ENCODE results near the gene POLR2J2. TPM values are rescaled to one million over a fixed set of nuclear protein-coding genes. Genes with fewer than 3 reads are reported as not detected.
"Not testable (repeated sequence)": the region's sequence is repeated elsewhere in the genome, so short reads cannot be mapped to it uniquely, and the experiment has no call there.

Gene POLR2J2
- total RNA-seq = not detected

GRCh38 chr7:102671166-102671955 is at the start of gene POLR2J2:
TSS of gene POLR2J2 (minus strand) at chr7:102671663. CDS start at chr7:102671601, 62 bp downstream.
- H3K27me3 ChIP-seq; intact Hi-C loops (cut with DNase I); H3K4me1 ChIP-seq; H3K9me3 ChIP-seq; H3K36me3 ChIP-seq: not testable (repeated sequence)
- Histone ChIP-seq H3K4me3 (peak within 1 kb of the TSS; percentile 33 to 56), H3K27ac (peak within 1 kb of the TSS in 1 of 2 donors; percentile 48)
- peak; percentile 36 to 84 for DNase-seq (ENCODE audit: low spot score in 2 of 2)

DNA sequence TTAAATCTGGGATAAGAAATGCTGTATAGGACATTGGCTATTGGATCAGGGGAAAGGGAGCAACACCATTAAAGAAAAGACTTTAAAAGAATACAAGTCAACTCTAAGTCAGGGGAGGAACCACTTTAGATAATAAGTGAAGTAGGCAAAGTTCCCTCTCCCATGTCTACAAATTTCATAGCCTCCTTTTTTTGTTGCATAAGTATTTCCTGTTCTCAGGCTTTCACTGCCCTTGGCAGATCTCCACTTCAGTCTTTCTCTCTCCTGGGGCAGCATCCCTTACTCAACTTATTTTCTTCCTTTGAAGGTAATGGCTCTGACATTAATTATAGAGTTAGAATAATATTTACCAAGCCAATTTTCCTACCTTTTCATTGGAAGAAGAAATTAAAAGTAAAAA is 47.0 kb upstream of the POLR2J2 start:
- H3K27me3 ChIP-seq; H3K27ac ChIP-seq; H3K9me3 ChIP-seq; H3K36me3 ChIP-seq; DNase-seq (ENCODE audit: low spot score in 2 of 2); H3K4me3 ChIP-seq; intact Hi-C loops (cut with DNase I); H3K4me1 ChIP-seq: not testable (repeated sequence)

DNA sequence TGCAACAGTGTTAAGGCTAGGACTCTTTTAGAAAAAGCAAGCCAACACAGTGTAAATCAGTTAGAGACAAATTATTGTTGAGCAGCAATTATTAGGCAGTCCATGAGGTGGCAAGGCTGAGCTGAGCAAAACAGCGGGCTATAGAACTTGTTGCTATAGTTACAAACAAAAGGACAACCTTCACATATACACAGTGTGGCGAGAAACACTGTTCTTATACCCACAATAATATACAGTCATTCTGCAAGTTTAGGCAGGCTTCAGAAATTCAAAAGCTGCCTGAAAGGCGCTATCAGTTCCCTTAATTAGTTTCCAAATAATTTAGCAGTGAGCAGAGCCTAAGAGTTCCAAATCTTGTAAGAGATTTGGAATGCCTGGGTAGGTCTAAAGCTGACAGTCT is 44.3 kb upstream of the POLR2J2 start:
- H3K36me3 ChIP-seq; H3K4me1 ChIP-seq; intact Hi-C loops (cut with DNase I); H3K9me3 ChIP-seq; H3K27me3 ChIP-seq; H3K27ac ChIP-seq; H3K4me3 ChIP-seq; DNase-seq (ENCODE audit: low spot score in 2 of 2): not testable (repeated sequence)

- H3K4me3 ChIP-seq; intact Hi-C loops (cut with DNase I); H3K9me3 ChIP-seq; H3K27me3 ChIP-seq; H3K4me1 ChIP-seq; H3K36me3 ChIP-seq; DNase-seq (ENCODE audit: low spot score in 2 of 2); H3K27ac ChIP-seq: not testable (repeated sequence)
Measured at GRCh38 chr7:102714774-102715522, 43.5 kb upstream of the POLR2J2 start.

DNA sequence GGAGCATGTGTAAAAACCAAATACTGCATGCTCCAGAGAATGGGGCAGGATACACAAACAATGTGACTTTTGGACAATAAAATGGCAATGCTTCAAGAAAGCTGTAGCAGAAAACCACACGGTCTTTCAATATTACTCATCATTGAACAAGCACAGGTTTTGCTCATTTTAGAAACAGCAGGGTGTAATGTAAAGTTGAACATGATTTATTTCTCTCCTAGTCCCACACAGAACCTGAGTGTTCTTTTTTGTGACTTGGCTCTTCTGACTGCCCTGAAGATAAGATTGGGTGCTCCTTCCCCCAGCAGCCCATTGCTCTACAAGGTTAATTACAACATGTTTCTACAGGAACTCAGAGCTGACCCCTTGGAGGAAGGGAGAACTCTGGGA is 42.2 kb upstream of the POLR2J2 start:
- H3K4me1 ChIP-seq; intact Hi-C loops (cut with DNase I); H3K36me3 ChIP-seq; H3K9me3 ChIP-seq; H3K27ac ChIP-seq; H3K27me3 ChIP-seq; DNase-seq (ENCODE audit: low spot score in 2 of 2); H3K4me3 ChIP-seq: not testable (repeated sequence)

DNA sequence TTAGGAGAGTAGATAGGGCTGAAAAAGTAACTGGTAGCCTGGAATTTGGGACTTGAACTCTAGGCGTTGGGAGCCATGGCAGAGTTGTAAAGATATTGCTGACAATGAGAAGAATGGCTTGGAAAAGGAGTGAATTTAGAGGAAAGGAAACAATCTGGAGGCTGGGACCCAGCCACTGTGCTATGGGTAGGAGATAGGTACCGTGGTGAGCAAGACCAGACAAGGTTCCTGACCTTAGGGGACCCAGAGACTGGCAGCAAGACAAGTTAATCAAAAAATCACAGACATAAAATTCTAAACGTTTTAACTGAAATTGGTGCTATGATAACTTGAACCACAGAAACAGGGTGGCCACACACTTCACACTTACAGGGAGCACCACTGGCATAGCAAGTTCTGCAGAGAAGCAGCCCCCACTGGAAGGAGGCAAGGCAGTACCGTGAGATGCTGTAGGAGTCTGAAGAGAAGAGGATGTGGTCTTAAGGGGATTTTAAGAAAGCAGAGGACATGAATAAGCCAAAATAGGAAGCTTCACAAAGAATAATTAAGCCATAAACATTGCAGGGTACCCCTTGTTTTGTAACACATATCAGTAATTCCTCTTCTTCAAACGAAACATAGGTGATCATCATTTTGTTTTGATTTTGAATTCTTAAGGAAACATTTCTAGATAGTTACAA is 41.7 kb upstream of the POLR2J2 start:
- H3K27ac ChIP-seq; H3K4me1 ChIP-seq; H3K27me3 ChIP-seq; H3K4me3 ChIP-seq; H3K9me3 ChIP-seq; intact Hi-C loops (cut with DNase I); H3K36me3 ChIP-seq; DNase-seq (ENCODE audit: low spot score in 2 of 2): not testable (repeated sequence)

GRCh38 chr7:102698962-102699750 is 27.7 kb upstream of the POLR2J2 start:
- H3K27ac ChIP-seq; H3K4me1 ChIP-seq; H3K27me3 ChIP-seq; H3K36me3 ChIP-seq; H3K4me3 ChIP-seq; H3K9me3 ChIP-seq; intact Hi-C loops (cut with DNase I); DNase-seq (ENCODE audit: low spot score in 2 of 2): not testable (repeated sequence)

DNA sequence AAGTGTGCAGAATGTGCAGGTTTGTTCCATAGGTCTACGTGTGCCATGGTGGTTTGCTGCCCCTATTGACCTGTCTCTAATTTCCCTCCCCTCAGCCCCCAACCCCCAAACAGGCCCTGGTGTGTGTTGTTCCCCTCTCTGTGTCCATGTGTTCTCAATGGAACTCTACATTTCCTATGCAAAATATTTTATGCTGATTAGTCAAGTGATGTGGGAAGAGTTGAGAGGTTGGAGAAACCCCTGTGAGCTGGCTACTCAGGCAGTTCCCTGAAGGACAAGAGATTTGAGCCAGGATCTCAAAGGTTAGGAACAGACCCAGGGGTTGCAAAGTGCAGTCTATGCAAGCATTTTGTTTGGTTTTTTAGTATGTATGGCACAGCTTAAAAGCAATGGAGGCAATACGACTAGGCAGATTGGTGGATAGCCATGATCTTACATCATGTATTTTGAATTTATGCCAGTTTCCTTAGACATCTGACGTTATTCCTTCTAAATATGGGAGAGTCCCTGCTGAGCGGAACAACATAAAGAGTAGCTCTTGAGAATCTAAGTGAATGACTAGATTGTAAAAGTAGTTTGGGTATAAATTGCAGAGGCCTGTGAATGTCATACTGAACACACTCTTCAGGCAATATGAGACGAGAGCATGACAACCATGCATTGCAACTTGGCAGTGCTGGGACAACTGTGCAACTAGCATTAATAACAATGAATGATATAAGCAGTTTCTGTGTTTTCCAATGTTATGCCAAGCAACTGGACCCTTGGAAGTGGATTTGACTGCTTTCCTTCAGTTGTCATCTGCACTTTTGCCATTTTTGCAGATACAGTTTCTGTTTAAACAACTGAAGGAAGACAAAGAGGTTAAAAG is 26.4 kb upstream of the POLR2J2 start:
- H3K4me3 ChIP-seq; H3K27ac ChIP-seq; H3K36me3 ChIP-seq; H3K9me3 ChIP-seq; H3K27me3 ChIP-seq; DNase-seq (ENCODE audit: low spot score in 2 of 2); H3K4me1 ChIP-seq; intact Hi-C loops (cut with DNase I): not testable (repeated sequence)

DNA sequence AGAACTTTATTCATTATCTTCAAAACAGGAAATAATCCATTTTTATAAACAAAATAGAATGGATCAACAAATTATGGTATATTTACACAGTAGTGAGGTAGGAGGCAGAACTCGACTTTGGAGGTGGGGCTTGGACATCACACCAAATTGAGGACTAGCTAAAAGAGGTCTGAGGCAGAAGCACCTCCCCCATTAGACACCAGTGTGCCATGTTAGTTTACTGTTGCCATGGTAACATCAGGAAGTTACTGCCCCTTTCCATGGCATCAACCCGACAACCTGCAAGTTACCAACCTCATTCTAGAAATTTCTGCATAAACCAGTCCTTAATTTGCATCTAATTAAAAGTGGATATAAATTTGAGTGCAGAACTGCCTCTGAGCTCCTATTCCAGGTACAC is 24.5 kb upstream of the POLR2J2 start:
- H3K4me1 ChIP-seq; intact Hi-C loops (cut with DNase I); H3K27me3 ChIP-seq; H3K27ac ChIP-seq; DNase-seq (ENCODE audit: low spot score in 2 of 2); H3K9me3 ChIP-seq; H3K36me3 ChIP-seq; H3K4me3 ChIP-seq: not testable (repeated sequence)

GRCh38 chr7:102695033-102695552 is 23.6 kb upstream of the POLR2J2 start:
- H3K9me3 ChIP-seq; H3K27me3 ChIP-seq; H3K4me1 ChIP-seq; intact Hi-C loops (cut with DNase I); H3K36me3 ChIP-seq; H3K4me3 ChIP-seq; DNase-seq (ENCODE audit: low spot score in 2 of 2); H3K27ac ChIP-seq: not testable (repeated sequence)

- DNase-seq (ENCODE audit: low spot score in 2 of 2); H3K4me1 ChIP-seq; H3K36me3 ChIP-seq; H3K9me3 ChIP-seq; intact Hi-C loops (cut with DNase I); H3K4me3 ChIP-seq; H3K27me3 ChIP-seq; H3K27ac ChIP-seq: not testable (repeated sequence)
Measured at GRCh38 chr7:102694008-102694407, 22.5 kb upstream of the POLR2J2 start.

DNA sequence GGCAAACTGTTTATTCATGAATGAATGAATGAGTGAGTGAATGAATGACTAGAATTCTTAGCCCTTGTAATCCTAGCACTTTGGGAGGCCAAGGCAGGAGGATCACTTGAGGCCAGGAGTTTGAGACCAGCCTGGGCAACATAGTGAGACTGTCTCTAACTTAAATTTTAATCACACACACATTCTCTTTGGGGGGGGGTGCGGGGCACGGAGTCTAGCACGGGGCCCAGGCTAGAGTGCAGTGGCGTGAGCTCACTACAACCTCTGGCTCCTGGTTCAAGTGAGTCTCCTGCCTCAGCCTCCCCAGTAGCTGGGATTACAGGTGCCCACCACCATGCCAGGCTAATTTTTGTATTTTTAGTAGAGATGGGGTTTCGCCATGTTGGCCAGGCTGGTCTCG is 19.1 kb upstream of the POLR2J2 start:
- H3K4me1 ChIP-seq; DNase-seq (ENCODE audit: low spot score in 2 of 2); H3K9me3 ChIP-seq; H3K27ac ChIP-seq; H3K4me3 ChIP-seq; intact Hi-C loops (cut with DNase I); H3K36me3 ChIP-seq; H3K27me3 ChIP-seq: not testable (repeated sequence)
